CD14-positive monocyte (primary cell): ENCODE data around the gene RTP3. TPM values are rescaled to one million over a fixed set of nuclear protein-coding genes. Genes with fewer than 3 reads are reported as not detected.

Experiments
- DNase-seq, 3 donors: peaks; one replicate each; pipeline ENCODE4 v3.0.0-alpha.2; 2011 to 2022
- H2AFZ ChIP-seq: 2 replicates; pipeline ENCODE4 v1.6.0; 2012; ENCODE audit warnings: mild to moderate bottlenecking, low read depth, low read length, inconsistent platforms; ENCODE audit not compliant: insufficient read depth, poor library complexity, severe bottlenecking
- H3K27ac ChIP-seq, 2 donors: 1 replicate in 1 of 2; 2 replicates in 1 of 2; pipeline ENCODE4 v1.5.1; 2012 to 2013; ENCODE audit warnings: low read length in 2 of 2, control low read depth in 1 of 2, inconsistent platforms in 1 of 2, low read depth in 1 of 2, mild to moderate bottlenecking in 1 of 2
- H3K27me3 ChIP-seq, 2 donors: one replicate each; pipeline versions ENCODE4 v1.6.0 to v1.6.1; 2011 to 2013; ENCODE audit warnings: low read length in 2 of 2; ENCODE audit not compliant: control insufficient read depth in 2 of 2, insufficient read depth in 2 of 2
- H3K36me3 ChIP-seq, 2 donors: replicated peaks in 1 of 2; 1 replicate in 1 of 2; 2 replicates in 1 of 2; pipeline versions ENCODE4 v1.5.1 to v1.6.1; 2012 to 2013; ENCODE audit warnings: low read length in 2 of 2, control low read depth in 1 of 2, inconsistent platforms in 1 of 2, mild to moderate bottlenecking in 1 of 2; ENCODE audit not compliant: insufficient read depth in 2 of 2, control insufficient read depth in 1 of 2
- H3K4me1 ChIP-seq, 2 donors: 1 replicate in 1 of 2; 2 replicates in 1 of 2; pipeline versions ENCODE4 v1.5.1 to v1.6.1; 2012 to 2013; ENCODE audit warnings: low read length in 2 of 2, control low read depth in 1 of 2, inconsistent platforms in 1 of 2, mild to moderate bottlenecking in 1 of 2, moderate library complexity in 1 of 2; ENCODE audit not compliant: insufficient read depth in 2 of 2, control insufficient read depth in 1 of 2
- H3K4me2 ChIP-seq: replicated peaks from 2 replicates; pipeline ENCODE3; 2012; ENCODE audit warnings: low read length, moderate library complexity, mild to moderate bottlenecking; ENCODE audit not compliant: poor library complexity, severe bottlenecking; ENCODE audit errors: extremely low read depth
- H3K4me3 ChIP-seq, 3 experiments: fragments of 200-600 bp in 1 of 3; sonication (generic) in 1 of 3; replicated peaks in 1 of 3; 1 replicate in 2 of 3; 2 replicates in 1 of 3; pipeline ENCODE4 v1.5.1; 2011 to 2013; ENCODE audit warnings: low read length in 3 of 3, mild to moderate bottlenecking in 3 of 3, control low read depth in 2 of 3, low read depth in 2 of 3, inconsistent platforms in 1 of 3, moderate library complexity in 1 of 3
- H3K79me2 ChIP-seq: 2 replicates; pipeline ENCODE4 v1.6.0; 2012; ENCODE audit warnings: mild to moderate bottlenecking, control low read depth, inconsistent platforms, low read length, moderate library complexity; ENCODE audit not compliant: insufficient read depth
- H3K9ac ChIP-seq: 2 replicates; pipeline ENCODE4 v1.6.0; 2017; ENCODE audit warnings: low read length, mild to moderate bottlenecking; ENCODE audit not compliant: insufficient read depth, poor library complexity, severe bottlenecking
- H3K9me3 ChIP-seq, 2 donors: replicated peaks in 1 of 2; 1 replicate in 1 of 2; 2 replicates in 1 of 2; pipeline versions ENCODE4 v1.5.1 to v1.6.1; 2012 to 2013; ENCODE audit warnings: low read length in 2 of 2, control low read depth in 1 of 2; ENCODE audit not compliant: control insufficient read depth in 1 of 2, insufficient read depth in 1 of 2
- H4K20me1 ChIP-seq: 2 replicates; pipeline ENCODE4 v1.6.0; 2012; ENCODE audit warnings: mild to moderate bottlenecking, low read length, control low read depth, moderate library complexity; ENCODE audit not compliant: insufficient read depth
- H3K27ac Mint-ChIP-seq, 7 donors: one replicate each; pipeline ENCODE4 v1.8.0; 2020; ENCODE audit warnings: mild to moderate bottlenecking in 7 of 7, mixed read lengths in 7 of 7, moderate library complexity in 6 of 7, inconsistent platforms in 2 of 7
- H3K27me3 Mint-ChIP-seq, 3 donors: one replicate each; pipeline ENCODE4 v1.8.0; 2021 to 2022; ENCODE audit warnings: low read depth in 3 of 3, mild to moderate bottlenecking in 3 of 3, mixed read lengths in 3 of 3, moderate library complexity in 3 of 3, inconsistent platforms in 1 of 3
- H3K36me3 Mint-ChIP-seq, 2 donors: one replicate each; pipeline ENCODE4 v1.8.0; 2020; ENCODE audit warnings: mixed read lengths in 2 of 2, inconsistent platforms in 1 of 2, mild to moderate bottlenecking in 1 of 2
- H3K4me1 Mint-ChIP-seq: one replicate; pipeline ENCODE4 v1.8.0; 2020; ENCODE audit warnings: mild to moderate bottlenecking, mixed read lengths
- H3K4me3 Mint-ChIP-seq, 2 donors: one replicate each; pipeline ENCODE4 v1.8.0; 2020; ENCODE audit warnings: mild to moderate bottlenecking in 2 of 2, mixed read lengths in 2 of 2, moderate library complexity in 1 of 2
- H3K9me3 Mint-ChIP-seq, 7 donors: one replicate each; pipeline ENCODE4 v1.8.0; 2020 to 2022; ENCODE audit warnings: mixed read lengths in 7 of 7, mild to moderate bottlenecking in 6 of 7, moderate library complexity in 6 of 7, inconsistent platforms in 2 of 7
- WGBS: methylation state at CpG from one replicate; pipeline ENCODE4 v1.1.5; 2013; ENCODE audit warnings: missing lambda C conversion rate; ENCODE audit not compliant: insufficient coverage; 5-methylcytosine and 5-hydroxymethylcytosine counted together
- intact Hi-C, 2 donors: fragments of 100-400 bp; cut with micrococcal nuclease; formaldehyde crosslinking; loops; one replicate each; pipeline versions ENCODE4 v1.15.0 to v1.15.1; 2023
- polyA plus RNA-seq, 3 donors: library from polyadenylated mRNA; depleted of rRNA in 1 of 3; unstranded in 2 of 3; stranded (reverse) in 1 of 3; fragments of 300-500 nt in 2 of 3; fragments of >200 nt in 1 of 3; fragmentation: Illumina TruSeq in 2 of 3; gene quantifications; 1 replicate in 2 of 3; 2 replicates in 1 of 3; pipeline ENCODE4 v1.2.3, GENCODE V29; 2012 to 2021
- TF ChIP-seq, protein P1 (sequence below): fragments of 200-600 bp; IDR thresholded peaks from one replicate; pipeline ENCODE4 v1.8.0; 2022; ENCODE audit warnings: antibody characterized with exemption, mild to moderate bottlenecking

Gene RTP3
- polyA plus RNA-seq, 3 donors: not detected

DNA sequence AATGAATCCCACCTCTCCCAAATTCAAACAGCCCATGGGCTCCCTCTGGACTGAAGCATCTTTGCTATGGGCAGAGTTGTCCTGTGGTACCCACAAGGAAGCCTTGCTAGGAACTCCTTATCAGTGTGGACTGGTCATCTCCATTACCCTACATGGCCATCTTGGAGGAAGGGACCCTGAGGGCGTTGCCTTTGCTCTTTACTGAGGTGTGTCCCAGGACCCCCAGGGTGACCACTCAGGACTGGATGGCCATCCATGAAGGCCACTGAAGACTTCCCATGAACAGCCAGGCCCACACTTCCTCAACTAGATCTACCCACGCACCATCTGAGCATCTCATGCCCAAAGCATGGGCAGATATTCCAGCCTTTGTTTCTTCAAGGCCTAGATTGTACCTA lies 20.0 kb downstream of the RTP3 start:
- H3K4me3 Mint-ChIP-seq: no peak overlapping the region
- no peaks in the 10 kb centered on the region for H3K9me3 Mint-ChIP-seq
- TF ChIP-seq, protein P1, sequence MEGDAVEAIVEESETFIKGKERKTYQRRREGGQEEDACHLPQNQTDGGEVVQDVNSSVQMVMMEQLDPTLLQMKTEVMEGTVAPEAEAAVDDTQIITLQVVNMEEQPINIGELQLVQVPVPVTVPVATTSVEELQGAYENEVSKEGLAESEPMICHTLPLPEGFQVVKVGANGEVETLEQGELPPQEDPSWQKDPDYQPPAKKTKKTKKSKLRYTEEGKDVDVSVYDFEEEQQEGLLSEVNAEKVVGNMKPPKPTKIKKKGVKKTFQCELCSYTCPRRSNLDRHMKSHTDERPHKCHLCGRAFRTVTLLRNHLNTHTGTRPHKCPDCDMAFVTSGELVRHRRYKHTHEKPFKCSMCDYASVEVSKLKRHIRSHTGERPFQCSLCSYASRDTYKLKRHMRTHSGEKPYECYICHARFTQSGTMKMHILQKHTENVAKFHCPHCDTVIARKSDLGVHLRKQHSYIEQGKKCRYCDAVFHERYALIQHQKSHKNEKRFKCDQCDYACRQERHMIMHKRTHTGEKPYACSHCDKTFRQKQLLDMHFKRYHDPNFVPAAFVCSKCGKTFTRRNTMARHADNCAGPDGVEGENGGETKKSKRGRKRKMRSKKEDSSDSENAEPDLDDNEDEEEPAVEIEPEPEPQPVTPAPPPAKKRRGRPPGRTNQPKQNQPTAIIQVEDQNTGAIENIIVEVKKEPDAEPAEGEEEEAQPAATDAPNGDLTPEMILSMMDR: no peak
- no peak overlapping the region for H3K4me3 ChIP-seq
- H3K9me3 ChIP-seq: no peaks in the 10 kb centered on the region
- H3K27me3 ChIP-seq: no peaks in the 10 kb centered on the region
- H3K36me3 Mint-ChIP-seq: no peaks in the 10 kb centered on the region
- H3K9ac ChIP-seq: no peak overlapping the region
- no peak overlapping the region for H3K27ac ChIP-seq
- no CpG with 5 or more reads among the region's 2 CpGs for WGBS
- no peaks in the 10 kb centered on the region for H3K79me2 ChIP-seq
- intact Hi-C loops: no loop called here
- no peak overlapping the region for H3K4me2 ChIP-seq
- no peaks in the 10 kb centered on the region for H3K36me3 ChIP-seq
- H4K20me1 ChIP-seq: no peaks in the 10 kb centered on the region
- H3K27ac Mint-ChIP-seq: no peak overlapping the region
- DNase-seq: no peak
- H3K27me3 Mint-ChIP-seq: peaks cover 2 to 6% (median 2%) of the 10 kb centered on the region in 3 donors
- H2AFZ ChIP-seq: no peak overlapping the region
- H3K4me1 Mint-ChIP-seq: no peaks in the 10 kb centered on the region
- H3K4me1 ChIP-seq: no peaks in the 10 kb centered on the region

DNA sequence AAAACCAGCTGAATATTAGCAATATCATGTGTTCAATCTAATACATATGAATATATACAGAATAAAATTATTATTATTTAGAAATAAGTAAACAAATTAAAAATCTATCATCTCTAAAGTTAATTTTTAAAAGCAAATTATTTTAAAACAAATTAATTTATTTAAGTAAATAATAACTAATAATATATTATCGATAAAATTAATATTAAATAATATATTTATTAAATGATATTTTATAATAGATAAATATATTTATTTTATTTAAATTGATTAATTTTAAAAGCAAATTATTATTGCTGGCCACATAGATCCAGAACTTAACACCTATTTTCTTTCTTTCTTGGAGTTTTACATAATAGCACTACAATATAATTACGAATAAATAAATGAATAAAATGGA lies 22.2 kb downstream of the RTP3 start:
- H3K9ac ChIP-seq: no peak overlapping the region
- no peaks in the 10 kb centered on the region for H4K20me1 ChIP-seq
- H3K4me3 Mint-ChIP-seq: no peak overlapping the region
- TF ChIP-seq, protein P1: no peak
- H3K36me3 ChIP-seq: no peaks in the 10 kb centered on the region
- H3K27ac Mint-ChIP-seq: no peak overlapping the region
- no peak overlapping the region for H3K4me3 ChIP-seq
- WGBS: no CpG with 5 or more reads among the region's 2 CpGs
- no peaks in the 10 kb centered on the region for H3K9me3 Mint-ChIP-seq
- H3K9me3 ChIP-seq: no peaks in the 10 kb centered on the region
- no peak overlapping the region for H3K4me2 ChIP-seq
- no peak for DNase-seq
- H3K79me2 ChIP-seq: no peaks in the 10 kb centered on the region
- no peaks in the 10 kb centered on the region for H3K4me1 ChIP-seq
- peaks cover 2 to 7% (median 2%) of the 10 kb centered on the region in 3 donors for H3K27me3 Mint-ChIP-seq
- H2AFZ ChIP-seq: no peak overlapping the region
- no peak overlapping the region for H3K27ac ChIP-seq
- no peaks in the 10 kb centered on the region for H3K36me3 Mint-ChIP-seq
- no peaks in the 10 kb centered on the region for H3K27me3 ChIP-seq
- H3K4me1 Mint-ChIP-seq: no peaks in the 10 kb centered on the region
- intact Hi-C loops: no loop called here
